NCI-H1694 treated with DMSO at 0.1 percent for 48 hours (cell line): ENCODE data around the gene PCMTD2.

Source experiments
- DNase-seq: peaks from one replicate; lab custom pipeline; 2025; lab: John Stamatoyannopoulos, UW

The PCMTD2 gene

DNA sequence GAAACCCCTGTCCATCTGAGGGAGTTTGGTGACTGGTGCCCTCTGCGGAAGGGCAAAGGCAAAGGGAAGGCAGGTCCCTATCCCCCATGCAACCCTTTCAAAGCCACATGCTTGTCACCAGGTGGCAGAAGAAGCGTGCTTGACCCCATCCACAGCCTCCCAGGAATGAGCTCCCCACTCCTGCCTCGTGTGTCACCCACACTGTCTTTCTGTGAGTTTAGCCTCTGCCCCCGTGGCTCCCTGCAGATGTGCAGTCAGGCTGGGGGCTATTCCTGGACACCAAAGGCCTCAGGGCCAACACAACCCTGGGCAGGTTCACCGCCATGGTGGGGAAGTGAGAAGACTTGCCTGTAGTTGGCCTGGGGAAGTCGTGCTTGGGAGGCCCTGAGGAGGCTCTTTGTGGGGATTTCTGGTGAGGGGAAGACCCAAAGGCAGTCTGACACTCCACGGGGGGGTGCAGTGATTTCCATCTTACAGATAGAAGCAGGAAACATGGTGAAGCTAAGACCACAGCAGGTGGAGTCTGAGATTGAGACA, 16.6 kb upstream of the PCMTD2 start:
- no peak for DNase-seq

DNA sequence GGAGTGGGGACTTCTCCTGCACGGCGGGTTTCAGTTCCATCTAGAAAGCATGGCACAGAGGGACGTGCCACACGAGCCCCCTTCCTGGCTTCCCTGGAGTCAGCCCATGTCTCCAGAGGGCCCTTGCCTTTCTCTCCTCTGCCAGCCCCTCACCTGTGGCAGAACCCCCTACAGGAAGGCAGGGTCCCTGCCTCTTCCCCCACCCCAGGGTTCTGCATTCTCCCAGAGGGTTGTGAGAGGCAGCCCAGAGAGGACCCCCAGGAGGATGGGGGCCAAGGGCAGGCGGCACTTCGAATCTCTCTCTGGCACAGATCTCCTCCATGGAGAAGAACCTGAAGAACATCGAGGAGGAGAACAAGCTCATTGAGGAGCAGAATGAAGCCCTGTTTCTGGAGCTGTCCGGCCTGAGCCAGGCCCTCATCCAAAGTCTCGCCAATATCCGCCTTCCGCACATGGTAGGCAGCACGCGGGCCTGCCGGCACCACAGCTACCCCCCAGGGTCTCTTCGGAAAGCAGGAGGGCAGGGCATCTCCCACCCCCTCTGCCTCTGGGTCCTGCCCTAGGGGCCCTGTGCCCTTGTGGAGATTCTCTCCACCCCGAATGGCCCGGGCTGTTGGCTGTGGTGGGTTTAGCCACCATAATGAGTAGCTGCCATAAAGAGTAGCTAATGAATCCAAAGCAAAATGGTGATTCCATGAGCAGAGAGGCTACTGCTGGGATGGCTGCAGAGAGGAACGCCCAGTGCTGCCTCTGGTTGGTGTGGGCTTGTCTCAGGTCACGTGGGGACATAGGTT, 15.9 kb upstream of the PCMTD2 start:
- DNase-seq: no peak

DNA sequence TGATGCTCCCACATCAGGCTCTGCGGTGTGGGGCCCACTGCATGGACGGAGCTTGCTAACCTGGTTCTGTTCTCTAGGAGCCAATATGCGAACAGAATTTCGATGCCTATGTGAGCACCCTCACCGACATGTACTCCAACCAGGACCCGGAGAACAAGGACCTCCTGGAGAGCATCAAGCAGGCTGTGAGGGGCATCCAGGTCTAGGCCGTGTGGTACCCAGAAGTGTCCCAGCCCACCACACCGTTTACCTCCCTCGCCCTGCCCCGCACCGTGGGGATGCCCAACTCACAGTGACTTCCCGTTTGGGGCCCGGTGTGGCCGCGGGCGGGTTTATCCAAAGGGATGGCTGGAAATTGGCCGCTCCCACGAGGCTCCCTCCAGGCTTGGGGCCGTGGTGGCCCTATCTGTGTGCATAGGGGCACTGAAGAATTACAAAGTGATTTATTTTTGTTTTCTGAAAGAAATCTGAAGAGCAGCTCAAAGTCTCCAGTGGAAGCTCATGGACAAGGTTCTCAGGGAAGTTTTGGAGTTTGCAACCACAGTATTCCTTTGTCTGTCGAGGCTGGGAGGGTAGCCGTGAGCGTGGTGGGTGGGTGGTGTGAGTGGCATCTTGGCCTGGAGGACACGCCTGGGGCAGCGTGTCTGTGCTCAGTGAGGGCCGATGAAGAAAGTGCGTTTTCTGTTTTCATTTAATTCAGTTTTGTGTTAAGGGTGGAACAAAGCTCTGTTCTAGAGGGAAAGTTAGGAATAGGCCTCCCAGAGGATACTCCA, 15.1 kb upstream of the PCMTD2 start:
- no peak for DNase-seq

DNA sequence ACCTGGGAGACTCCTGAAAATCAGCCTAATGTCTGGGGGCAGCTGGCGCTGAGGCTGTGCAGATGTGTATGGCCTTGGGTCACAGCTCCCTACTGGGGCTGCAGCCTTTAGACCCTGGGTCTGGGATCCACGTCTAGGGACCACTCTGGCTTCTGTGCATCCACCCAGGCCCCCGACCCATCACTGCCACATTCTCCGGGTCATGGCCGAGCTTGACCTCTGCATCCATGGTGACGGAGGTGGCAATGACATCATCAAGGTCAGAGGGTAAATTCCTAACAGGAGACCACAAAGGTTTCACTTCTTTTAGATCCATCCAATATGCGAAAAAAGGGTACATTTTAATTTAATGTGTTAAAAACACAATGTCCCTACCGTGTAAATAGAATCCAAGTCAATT, 14.5 kb upstream of the PCMTD2 start:
- no peak for DNase-seq

GRCh38 chr20:64242003-64242796, 13.3 kb upstream of the PCMTD2 start:
- DNase-seq: no peak

DNA sequence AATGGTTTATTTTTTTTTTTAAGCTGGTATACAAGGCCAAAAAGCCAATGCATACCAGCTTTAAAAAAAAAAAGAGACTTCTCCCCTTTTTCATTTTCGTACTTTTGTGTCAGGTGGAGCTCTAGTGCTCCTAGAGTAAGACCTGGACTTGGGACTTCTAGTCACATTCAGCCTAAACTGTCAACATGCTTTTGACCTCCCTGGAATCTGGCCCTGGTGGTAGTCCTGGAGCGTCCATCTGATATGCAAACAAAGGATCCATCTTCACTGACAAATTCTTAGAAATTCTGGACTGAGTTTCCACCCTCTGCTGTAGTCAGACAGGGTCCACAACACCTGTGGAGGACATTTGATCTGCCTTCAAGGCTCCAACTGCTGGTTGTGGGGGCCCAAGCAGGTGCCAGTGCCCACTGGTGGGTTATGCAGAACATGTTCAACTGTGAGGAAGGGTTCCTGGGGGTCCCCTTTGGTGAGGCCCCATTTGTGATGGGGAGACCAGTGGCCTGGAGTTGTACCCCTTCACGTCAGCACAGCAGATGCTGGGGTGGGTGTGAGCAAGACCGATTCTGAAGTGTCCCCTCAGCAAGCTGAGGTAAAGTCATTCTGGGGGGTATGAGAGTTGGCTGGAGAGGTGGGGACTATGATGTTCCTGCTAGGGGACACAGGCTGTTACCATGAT, 12.6 kb upstream of the PCMTD2 start:
- no peak for DNase-seq

DNA sequence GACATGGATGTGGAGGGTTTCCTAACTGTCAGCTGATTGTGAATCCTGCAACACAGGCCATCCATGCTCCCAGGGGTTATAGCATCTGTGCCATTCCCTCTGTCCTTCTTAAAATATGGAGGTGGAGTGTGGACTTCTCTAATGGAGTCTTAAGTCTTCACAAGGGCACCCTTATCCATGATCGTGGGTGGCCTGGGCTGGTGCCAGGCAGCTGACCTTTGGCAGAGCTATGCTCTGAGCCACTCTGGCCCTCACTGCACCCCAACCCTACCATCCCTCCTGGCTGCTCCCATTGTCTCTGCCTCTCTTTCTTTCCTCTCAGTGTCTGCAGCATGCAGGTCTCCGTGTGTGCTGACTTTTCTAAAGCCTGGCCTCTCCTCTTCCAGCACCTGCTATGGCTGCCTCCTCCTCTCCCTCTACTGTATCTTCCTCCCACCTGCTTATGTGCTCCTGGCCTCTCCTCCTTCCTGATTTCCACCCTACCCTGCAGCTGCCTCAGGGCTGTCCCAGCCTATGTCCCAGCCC, 11.2 kb upstream of the PCMTD2 start:
- DNase-seq: no peak

DNA sequence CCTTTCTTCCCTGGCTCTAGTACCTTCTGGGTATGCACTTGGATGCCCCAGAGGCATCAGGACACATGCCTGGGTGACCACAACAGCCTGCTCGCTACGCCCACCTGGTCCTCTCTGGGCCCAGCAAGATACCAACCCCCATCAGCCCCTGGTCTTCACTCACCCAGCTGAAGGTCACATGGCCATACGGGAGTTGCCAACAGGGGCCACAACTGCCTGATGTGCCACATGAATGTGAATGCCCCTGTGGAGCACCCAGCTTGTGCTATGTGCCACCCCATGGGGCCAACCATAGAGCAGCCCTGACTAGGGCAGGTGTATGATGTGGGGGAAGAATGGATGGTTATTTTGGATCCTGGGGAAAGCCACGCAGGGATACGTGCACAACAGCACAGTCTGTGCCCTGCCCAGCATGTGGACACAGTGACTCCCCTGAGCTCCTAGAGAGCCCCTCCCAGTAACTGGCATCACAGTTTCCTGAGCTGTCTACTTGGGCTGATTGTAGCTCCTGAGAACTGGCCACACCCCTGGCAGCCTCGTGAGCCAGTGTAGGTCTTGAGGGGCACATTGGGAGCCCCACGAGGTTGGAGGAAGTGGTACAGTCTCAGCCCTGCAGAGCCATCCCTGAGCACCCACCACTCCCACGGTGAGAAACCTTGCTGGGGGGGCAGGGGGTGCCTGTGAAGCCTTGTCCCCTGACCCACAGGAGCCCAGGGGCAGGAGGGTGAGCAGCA, 10.5 kb upstream of the PCMTD2 start:
- DNase-seq: no peak

DNA sequence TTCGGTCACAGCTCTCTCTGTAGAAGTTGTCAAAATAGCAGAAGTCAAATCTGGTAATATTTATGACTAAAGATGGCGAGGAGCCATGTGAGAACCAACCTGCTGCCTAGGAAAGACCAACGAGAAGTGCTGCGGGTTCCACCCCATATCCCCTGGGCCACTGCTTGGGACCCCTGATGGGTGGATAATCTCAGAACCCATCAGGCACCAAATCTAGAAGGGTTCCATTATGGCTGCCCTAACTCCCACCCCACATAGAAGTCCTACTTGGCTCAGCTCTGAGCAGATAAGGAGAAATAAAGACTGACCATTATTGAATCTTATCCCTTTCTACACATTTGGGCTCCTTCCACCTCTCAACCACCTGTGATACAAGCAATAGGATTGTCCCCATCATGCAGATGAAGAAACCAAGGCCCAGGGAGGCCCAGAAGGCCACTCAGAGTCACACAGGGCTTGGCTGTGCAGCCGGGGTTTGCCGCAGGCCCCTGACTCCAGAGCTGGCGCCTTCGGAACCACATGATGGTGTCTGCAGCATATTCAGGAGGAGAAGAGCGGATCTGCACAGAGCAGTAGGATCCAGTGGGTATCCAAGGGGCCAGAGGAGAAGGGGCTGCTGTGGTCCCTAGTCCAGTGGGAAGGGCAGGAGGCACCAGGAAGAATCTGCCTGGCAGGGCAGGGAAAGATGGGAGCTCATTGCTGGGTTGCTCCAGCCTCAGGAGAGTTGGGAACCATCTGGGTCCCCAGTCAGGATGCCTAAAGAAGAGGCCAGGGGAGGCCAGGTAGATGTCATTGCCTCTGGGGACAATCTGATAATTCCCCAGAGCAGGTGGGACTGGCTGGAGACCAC, 9.6 kb upstream of the PCMTD2 start:
- DNase-seq: no peak

DNA sequence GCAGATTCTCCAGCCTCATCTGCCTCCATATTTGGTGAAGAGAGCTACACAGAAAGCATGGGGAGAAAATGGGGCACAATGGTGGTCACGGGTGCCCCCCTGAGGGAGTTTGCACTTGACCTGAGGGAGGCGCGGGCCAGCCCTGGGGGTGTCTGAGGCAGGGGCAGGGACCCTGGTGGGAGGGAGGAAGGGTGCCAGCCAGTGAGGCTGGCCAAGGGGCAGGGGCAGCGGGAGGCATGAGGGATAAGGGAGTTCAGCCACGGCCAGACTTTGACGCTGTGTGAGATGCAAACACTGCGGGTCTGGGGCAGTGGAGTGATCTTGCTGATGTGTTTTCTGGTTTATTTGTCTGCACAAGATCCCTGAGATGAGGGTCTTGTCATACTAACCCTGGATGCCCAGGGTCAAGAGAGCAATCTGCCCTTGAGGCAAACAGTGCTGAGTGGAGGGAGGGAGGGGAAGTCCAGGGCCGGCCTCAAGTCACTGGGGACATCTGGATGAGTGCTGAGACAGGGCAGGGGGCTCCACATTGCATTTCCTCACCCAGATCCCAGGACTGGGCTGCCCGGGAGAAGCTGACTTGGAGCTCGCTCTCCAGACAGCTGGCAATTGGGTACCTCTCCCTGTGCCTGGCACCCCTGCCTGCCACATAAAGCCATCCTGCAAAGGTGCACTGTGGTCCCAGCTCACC, 8.8 kb upstream of the PCMTD2 start:
- no peak for DNase-seq

GRCh38 chr20:64247307-64247618, 8.3 kb upstream of the PCMTD2 start:
- DNase-seq: no peak

- DNase-seq: no peak
These were observed 7.3 kb upstream of the PCMTD2 start for GRCh38 chr20:64247970-64248841.

DNA sequence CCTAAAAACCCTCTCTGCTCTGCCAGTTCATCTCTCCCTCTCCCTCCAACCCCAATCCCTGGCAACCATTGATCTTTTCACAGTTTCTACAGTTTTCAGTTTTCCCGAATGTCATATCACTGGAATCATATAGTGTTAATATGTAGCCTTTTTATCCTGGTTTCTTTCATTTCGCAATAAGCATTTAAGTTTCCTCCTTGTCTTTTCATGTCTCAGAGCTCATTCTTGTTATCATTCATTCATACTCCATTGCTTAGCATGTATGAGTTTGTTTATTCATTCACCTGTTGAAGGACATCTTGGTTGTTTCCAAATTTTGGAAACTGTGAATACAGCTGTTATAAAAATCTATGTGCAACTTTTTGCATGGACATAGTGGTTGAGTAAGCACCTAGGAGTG, 5.5 kb upstream of the PCMTD2 start:
- no peak for DNase-seq

DNA sequence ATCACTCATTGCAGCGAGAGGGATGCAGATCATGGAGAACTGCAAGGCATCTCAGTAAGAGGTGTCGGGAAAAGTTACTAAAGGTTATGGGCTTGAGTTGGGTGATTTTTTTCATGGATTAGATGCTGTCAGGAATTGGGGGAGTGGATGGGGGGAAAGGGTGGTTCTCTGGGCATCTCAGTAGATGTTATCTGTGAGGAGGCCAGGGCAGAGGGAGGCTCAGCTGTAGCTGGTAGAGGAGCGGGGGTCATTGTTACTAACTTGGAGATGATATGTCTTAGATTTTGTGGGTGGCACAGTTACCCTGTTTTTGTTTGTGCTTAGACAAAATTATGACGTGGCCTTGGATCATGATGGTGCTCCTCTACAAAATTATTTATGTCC, 2.6 kb upstream of the PCMTD2 start:
- DNase-seq: no peak

DNA sequence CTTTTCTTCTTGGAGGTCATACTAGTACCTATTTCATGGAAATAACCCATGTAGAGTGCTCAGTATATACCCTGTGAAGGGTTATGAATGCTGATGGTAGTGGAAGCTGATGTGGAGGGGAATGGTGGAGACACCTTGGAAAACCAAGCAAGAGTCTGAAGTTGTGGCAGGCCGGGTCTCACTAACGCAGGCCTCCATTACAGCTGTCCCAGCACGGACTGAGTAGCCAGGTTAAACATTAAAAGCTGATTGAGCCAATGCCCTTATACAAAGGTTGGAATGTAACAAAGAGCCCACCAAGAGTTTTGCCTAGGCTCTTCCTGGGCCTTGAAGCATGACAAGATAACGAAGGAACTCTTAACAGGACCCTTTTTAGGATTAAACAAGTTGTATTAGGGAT, 2.1 kb upstream of the PCMTD2 start:
- no peak for DNase-seq

- DNase-seq: no peak
These were observed 1.4 kb upstream of the PCMTD2 start for GRCh38 chr20:64254156-64254555.

DNA sequence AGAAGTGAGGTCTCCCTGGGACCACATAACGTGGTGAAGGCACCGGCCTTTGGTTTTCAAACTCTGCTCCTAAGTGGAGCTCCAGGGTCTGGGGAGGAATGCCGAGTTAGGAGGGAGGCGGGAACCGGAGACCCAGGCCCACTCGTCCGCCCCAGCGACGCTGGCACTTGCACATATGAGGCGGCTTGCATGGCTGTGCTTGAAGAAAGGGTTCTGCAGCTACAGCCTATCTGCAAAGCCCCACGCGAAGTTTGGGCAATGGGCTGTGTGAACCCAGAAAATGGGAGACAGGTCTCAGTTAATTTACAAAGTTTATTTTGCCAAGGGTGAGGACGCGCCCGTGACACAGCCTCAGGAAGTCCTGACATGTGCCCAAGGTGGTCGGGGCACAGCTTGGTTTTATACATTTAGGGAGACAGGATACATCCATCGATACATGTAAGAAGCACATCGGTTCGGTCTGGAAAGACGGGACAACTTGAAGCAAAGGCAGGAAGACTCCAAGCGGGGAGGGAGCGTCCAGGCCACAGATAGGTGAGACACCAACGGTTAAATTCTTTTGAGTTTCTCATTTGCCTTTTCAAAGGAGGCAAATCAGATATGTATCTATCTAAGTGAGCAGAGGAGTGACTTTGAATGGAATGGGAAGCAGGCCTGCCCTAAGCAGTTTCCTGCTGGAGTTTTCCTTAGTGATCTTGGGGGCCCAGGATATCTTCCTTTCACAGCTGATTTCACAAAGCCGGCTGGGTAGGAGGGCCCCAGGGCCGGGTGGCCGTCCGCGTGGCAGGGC, 782 bp upstream of the PCMTD2 start:
- no peak for DNase-seq
